ENCODE measurements around the gene TNRC18.
"Not testable (repeated sequence)": the region's sequence is repeated elsewhere in the genome, so short reads cannot be mapped to it uniquely, and the experiment has no call there.

TNRC18 gene

DNA sequence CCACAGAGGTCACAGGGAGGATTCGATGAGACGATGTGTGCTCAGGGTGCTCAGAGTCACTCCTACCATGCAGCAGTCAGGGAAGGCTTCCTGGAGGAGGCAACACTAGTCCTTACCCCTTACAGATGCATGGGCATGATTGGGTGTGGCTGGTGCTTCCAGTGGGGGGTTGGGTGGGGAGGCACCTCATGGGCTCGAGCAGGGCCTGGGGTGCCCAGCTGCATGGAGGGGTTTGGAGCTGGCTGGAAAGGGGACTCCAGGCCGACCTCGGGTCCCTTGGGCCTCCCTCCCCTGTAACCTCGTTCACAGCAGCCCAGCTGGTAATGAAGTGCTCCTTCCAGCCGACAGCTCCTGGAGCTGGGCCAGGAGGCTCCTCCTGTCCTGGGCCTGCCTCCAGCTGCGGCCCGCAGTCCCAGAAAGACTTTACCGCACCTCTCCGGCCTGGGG, 148.6 kb downstream of the TNRC18 start:
- not testable (repeated sequence) for DNase-seq (ENCODE audit: low read depth in 2 of 2)

DNA sequence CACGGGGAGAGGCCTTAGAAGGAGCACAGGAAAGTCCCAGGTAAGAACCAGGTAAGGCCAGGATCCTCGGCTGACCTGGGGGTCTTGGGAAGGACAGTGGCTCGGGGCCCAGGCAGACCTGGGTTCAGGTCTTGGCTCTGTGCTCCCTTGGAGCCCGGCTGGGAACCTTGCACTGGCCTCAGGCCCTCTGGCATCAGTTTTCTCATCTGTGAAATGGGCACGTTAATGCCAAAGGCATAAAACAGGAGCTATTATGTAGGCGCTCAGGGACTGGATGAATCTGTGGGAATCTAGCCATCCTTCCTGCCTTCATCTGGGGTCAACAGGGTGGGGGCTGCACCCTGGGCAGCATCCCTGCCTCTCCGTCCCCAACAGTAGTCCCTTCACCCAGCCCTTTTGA, 149.2 kb downstream of the TNRC18 start:
- no peak for DNase-seq (ENCODE audit: low read depth in 2 of 2)

- DNase-seq (ENCODE audit: low read depth in 2 of 2): not testable (repeated sequence)
Observed at GRCh38 chr7:5273831-5274405, 149.7 kb downstream of the TNRC18 start.

DNA sequence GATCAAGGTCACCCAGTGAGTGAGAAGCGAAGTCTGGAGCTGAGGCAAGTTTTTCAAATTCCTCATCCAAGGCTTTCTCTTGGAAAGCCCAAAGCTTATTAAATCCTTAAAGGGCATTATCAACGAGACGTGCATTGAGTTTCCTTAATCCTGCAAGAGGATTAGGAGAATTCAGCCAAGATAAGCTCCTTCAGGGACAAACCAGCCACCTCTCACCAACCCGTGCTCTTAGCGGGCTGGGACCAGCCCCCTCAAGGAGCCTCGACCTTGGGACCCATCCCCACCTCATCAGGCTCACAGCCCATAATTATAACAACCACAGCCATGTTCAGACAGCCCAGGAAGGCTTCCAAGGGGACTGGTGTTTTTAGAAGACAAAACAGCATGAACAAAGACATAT, 152.8 kb downstream of the TNRC18 start:
- no peak for DNase-seq (ENCODE audit: low read depth in 2 of 2)

GRCh38 chr7:5269992-5270657, 153.5 kb downstream of the TNRC18 start:
- not testable (repeated sequence) for DNase-seq (ENCODE audit: low read depth in 2 of 2)

DNA sequence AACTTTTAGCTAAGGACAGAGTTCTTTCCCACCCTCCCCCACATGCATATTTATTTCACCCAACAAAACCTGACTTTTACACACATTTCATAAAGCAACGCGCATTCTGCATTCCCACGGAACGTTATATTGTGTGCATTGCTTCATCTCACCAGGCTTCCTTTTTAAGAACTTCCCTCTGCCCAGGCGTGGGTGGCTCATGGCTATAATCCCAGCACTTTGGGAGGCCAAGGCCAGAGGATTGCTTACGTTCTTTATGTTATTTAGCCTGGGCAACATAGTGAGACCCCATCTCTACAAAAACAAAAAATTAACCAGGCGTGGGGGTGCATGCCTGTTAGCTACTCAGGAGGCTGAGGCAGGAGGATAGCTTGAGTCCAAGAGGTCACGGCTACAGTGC, 155.8 kb downstream of the TNRC18 start:
- DNase-seq (ENCODE audit: low read depth in 2 of 2): not testable (repeated sequence)

GRCh38 chr7:5266191-5267028, 157.2 kb downstream of the TNRC18 start:
- DNase-seq (ENCODE audit: low read depth in 2 of 2): no peak

DNA sequence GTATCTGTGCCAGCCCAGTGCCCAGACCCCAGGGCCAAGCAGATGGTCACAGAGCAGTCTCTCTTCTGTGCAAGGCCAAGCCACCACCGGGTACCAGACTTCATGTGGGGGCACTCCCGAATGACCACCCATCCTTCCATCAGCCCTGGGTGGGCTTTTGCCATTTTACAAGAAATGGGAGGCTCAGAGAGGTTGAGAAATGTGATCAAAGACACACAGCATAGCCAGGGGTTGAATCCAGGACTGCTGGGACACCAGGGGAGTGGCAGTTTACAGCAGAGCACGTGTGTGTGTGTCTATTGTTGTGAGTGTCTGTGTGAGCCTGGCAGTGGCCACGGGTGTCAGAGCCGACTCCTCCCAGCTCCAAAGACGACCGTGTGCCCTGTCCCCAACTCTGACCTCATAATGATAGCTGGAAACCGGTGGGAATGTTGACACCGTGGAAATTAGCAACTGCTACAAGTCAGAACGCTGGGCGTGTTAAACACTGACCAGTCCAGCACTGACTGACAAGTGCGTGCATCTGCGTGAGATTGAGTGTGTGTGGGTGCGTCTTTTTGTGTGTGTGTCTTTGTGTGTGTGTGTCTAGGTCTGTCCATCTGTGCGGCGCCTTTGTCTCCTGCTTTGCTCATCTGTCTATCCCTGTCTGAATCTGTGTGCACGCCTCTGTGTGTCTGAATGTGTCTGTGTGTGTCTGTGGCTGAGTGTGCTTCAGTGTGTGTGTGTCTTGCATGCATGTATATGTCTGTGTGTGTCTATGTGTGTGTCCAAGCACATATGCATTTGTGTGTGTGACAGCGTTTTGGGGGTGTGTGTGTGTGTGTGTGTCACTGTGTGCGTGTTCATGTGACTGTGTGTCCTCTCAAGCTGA, 158.1 kb downstream of the TNRC18 start:
- no peak for DNase-seq (ENCODE audit: low read depth in 2 of 2)

DNA sequence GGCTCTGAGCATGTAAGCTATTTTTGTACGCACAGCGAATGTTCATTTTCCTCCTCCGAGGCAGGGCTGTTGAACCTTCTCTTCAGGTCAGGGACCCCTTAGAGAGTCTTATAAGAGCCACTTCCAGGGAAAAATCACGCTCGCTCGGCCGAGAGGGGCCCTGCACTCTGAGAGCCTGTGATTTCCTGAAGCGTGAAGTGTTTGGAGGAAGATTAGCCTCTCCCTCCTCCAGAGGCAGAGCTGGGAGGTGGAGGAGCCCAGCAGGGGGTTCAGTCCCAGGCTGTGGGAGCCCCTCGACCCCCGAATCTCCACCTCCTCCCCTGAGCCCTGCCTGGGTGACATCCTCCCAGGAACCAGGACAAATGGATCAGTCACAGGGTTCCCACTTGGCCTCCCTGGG, 160.6 kb downstream of the TNRC18 start:
- not testable (repeated sequence) for DNase-seq (ENCODE audit: low read depth in 2 of 2)

GRCh38 chr7:5260530-5261068, 163.0 kb downstream of the TNRC18 start:
- DNase-seq (ENCODE audit: low read depth in 2 of 2): not testable (repeated sequence)
